Measurements from ENCODE around the gene DHRS12.
"Not testable (repeated sequence)": the region's sequence is repeated elsewhere in the genome, so short reads cannot be mapped to it uniquely, and the experiment has no call there.

Gene DHRS12

GRCh38 chr13:51827254-51827653 is 23.3 kb upstream of the DHRS12 start:
- DNase-seq = no peak

DNA sequence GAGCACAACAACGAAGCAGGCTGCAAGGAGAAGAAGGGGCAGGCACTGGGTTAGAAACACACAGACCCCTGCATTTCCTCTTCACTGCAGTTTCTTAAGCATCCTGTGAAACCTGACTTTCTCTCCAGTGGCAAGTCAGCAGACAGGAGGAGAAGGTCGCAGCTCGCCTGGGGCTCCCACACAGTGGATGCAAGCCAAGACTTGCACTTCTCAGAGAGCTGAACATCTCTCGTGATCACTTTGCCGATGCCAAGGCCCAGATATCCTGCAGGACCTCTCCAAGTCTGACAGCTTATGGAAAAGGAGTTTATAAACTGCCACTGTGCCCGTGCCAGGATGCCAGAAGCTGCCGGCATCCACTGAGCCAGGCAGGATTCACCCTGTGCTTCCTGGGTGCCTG is 22.6 kb upstream of the DHRS12 start:
- DNase-seq = no peak

GRCh38 chr13:51825681-51826254 is 21.8 kb upstream of the DHRS12 start:
- peak in 1 of 2 experiments; percentile 32 for DNase-seq

- no peak for DNase-seq
Measured at GRCh38 chr13:51825165-51825592, 21.2 kb upstream of the DHRS12 start.

DNA sequence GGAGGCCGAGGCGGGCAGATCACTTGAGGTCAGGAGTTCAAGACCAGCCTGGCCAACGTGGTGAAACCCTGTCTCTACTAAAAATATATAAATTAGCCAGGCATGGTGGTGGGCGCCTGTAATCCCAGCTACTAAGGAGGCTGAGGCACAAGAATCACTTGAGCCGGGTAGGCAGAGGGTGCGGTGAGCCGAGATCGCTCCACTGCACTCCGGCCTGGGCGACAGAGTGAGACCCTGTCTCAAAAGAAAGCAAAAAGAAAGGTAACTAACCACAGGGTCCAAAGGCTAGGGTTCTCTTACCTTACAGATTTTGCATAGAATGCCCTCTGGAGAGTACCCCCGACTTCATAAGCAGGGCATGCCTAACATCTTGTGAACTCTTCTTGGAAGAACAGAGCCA is 20.7 kb upstream of the DHRS12 start:
- DNase-seq = not testable (repeated sequence)

GRCh38 chr13:51823863-51824262 is 19.9 kb upstream of the DHRS12 start:
- no peak for DNase-seq

GRCh38 chr13:51823359-51823758 is 19.4 kb upstream of the DHRS12 start:
- no peak for DNase-seq

DNA sequence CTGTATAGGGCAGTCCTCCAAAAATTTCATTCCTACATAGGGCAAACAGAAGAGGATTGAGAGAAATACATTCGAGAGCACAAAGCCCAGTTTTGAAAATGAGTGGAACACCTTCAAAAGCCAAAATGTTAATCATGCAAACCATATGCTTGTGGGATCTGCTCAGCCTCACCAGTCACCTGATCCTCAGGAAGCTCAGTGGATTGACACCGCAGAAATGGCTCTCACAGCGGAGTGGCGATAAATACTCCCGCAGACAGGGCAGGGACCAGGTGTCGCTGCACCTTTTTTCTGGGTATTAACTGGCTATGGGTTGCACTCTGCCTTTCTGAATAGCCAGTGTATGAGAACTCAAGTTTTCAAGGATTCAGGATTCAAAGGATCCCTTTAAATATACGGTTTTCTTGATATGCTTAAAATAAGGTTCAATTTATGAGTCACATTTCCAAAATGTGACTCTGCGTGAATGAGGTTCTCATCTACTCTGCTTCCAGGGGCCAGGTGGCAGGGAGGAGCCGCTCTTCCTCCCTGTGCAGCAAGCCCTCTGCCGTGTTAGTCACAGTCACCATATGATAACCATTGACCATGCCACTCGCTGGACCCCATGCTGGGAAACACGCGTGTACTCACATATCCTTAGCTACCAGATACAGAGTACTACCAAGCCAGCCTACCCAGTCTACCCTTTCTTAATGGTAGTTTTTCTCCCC is 18.3 kb upstream of the DHRS12 start:
- no peak for DNase-seq

GRCh38 chr13:51821606-51822005 is 17.6 kb upstream of the DHRS12 start:
- DNase-seq = no peak

- no peak for DNase-seq
Measured at GRCh38 chr13:51820016-51820597, 16.1 kb upstream of the DHRS12 start.

DNA sequence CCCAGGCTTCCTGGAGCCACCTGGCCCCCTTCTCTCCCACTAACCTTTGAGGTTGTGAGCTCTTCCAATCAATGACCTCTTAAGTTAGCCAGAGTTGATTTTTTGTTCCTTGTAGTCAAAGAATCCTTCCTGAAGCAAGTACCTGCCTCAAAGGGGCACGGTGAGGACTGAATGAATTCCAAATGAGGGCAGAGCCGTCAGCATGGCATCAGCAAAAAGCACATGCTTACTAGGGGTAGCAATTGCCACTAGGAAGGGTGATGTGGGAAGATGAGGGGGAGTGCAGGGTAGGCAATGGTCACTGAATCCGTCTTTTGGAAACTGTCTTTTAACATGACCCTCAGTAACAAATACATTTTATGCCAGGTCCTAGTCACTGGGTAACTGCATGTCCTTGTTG is 15.6 kb upstream of the DHRS12 start:
- no peak for DNase-seq

- DNase-seq = peak; percentile 52 to 56
Measured at GRCh38 chr13:51818781-51819511, 15.0 kb upstream of the DHRS12 start.

DNA sequence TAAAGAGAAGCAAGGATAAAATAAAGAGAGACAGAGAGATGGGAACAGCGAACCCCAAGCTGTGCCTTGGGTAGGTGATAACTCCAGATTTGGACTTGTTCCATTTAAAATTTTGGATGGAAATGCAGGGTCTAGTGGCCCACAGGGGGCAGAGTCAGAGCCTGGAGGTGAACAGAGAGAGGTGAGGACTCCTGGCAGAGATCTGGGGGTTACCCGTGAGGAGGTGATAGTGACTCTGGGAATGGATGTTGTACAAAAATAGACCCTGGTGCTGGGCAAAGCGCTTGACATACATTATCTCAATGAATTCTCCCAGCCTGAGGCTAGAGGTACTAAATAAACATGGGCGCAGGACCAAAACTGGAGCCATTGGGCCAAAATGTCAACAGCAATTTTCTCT is 14.3 kb upstream of the DHRS12 start:
- no peak for DNase-seq

- no peak for DNase-seq
Measured at GRCh38 chr13:51817717-51818116, 13.8 kb upstream of the DHRS12 start.

DNA sequence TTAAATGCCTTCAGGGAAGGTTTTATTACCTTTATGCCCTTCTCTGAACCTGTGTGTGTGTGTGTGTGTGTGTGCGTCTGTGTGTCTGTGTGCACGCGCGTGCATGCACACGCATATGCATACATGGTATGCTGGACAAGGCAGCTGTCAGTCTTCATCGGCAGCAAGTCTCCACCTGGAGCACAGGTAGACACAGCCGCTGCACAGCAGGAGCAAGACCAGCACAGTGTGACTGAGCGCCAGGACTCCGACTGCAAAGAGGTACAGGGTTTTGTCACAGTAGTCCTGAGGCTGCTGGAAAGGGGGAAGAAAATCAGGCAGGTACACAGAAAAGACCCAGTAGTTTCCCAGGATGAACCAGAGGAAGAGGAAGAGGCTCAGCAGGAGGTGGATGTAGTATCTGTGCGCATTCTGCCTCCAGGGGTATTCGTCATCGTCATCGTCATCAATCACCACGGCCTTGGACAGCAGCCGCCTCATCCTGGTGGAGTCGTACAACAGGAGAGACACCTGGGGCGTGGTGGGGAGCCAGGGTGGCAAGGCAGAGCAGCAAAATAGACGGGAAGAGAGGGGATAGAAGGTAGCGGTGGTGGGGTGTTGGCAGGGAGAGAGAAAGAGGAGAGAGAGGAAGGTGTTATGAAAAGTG is 12.8 kb upstream of the DHRS12 start:
- no peak for DNase-seq

DNA sequence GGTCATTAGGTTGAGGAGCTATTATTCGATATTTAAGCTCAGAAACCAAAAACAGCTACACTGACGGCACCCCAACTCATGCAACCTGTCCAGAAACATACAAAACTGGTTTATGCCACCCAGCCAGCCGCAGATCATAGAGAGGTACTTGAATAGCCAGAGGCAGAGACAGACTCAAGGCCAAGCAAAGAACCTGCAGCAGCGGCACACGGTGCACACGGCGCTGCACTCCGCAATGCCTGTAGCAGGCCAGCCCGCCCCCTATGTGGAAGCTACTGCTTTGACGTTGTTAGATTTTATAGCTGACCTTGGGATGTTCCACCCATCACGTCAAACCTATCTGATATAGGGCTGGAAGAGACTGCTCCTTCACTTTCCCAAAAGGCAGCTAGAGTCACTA is 11.9 kb upstream of the DHRS12 start:
- DNase-seq = no peak

GRCh38 chr13:51814825-51815650 is 11.1 kb upstream of the DHRS12 start:
- peak; percentile 54 to 63 for DNase-seq

DNA sequence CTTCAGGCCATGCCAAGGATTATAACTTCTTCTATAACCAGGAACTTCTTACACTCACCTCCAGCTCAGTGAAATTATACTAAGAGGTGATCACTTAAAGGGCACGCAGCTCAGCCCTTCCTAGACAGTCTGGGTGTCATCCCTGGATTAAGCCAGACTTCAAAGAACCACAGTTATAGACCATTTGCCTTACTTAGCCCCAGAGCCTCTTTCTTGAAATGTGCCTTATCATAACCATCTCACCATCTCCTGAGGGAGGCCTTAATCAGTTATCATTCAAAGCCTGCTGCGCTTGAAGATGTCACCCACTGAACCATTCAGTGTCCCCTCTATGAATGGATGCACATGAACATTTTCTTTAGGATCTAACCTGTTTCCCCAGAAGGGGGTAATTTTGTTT is 10.1 kb upstream of the DHRS12 start:
- DNase-seq = no peak

DNA sequence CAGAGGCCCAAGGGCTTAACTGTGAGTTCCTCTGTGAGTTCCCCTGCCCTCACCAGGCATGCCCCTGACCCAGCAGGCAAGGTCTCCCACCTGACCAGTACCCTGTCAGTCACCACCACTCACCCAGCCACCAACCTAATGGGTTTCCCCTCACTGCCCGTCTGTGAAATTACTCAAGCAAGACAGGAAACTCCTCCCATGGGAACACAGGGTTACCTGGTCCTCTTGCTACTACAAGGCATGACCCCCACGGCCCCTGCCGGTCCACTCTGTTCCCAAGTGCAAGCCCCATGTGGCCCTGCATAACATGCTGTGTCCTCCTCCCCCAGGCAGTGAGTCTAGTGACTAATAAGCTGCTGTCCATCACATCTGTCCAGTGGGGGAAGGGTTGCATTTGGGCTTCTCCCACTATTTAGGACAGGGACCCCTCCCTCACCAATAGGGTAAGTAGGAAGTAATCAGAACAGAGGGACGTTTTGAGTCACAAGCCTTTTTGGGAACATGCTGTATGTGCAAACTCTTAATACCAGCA is 8.0 kb upstream of the DHRS12 start:
- no peak for DNase-seq

GRCh38 chr13:51811046-51811445 is 7.1 kb upstream of the DHRS12 start:
- DNase-seq = no peak

- DNase-seq = no peak
Measured at GRCh38 chr13:51808811-51809210, 4.8 kb upstream of the DHRS12 start.

GRCh38 chr13:51807041-51807440 is 3.1 kb upstream of the DHRS12 start:
- DNase-seq = no peak

All from stimulated activated CD4-positive, alpha-beta T cell treated with anti-CD3 and anti-CD28 coated beads, Interleukin-4, amount 100 ng/mL, for 4 hours (primary cell).